A549 (cell line): Measurements from ENCODE around the gene ATRAID. TPM values are rescaled to one million over a fixed set of nuclear protein-coding genes. Genes with fewer than 3 reads are reported as not detected.

Experiments
- ATAC-seq, 2 experiments: fragments of 200-7000 bp in 1 of 2; fragments of >200 bp in 1 of 2; cut with Nextera tagmentation in 1 of 2; cut with Tn5 transposase in 1 of 2; 3 replicates each; pipeline versions ENCODE4 v1.8.0 to v1.9.1; 2018 to 2020; ENCODE audit warnings: mild to moderate bottlenecking in 1 of 2, moderate library complexity in 1 of 2
- CTCF ChIA-PET: fragments of 300-600 bp; sonication (Branson Sonifier 250); formaldehyde crosslinking; extraction: SDS; loops from one replicate; lab custom pipeline; 2021; ENCODE audit warnings: antibody characterized with exemption, inconsistent platforms; lab: Yijun Ruan, JAX
- POLR2A ChIA-PET: fragments of 350-600 bp; formaldehyde crosslinking; extraction: SDS; loops from one replicate; lab custom pipeline; 2021; ENCODE audit warnings: antibody characterized with exemption, inconsistent platforms; lab: Yijun Ruan, JAX
- DNase-seq, 2 experiments: peaks; one replicate each; pipeline versions ENCODE4 v3.0.0 to v3.0.0-alpha.2; 2011 to 2016; ENCODE audit warnings: low read depth in 1 of 2, low spot score in 1 of 2
- FAIRE-seq: peaks from 2 replicates; lab custom pipeline; 2011; peaks lifted over from hg19 to GRCh38; lab: Jason Lieb, UNC
- H3K27ac ChIP-seq, 2 experiments: fragments of >200 bp; sonication (Bioruptor Twin); formaldehyde crosslinking; 3 replicates each; pipeline ENCODE4 v1.5.1; 2016 to 2017
- H3K4me1 ChIP-seq: fragments of >200 bp; sonication (Bioruptor Twin); formaldehyde crosslinking; 3 replicates; pipeline ENCODE4 v1.6.1; 2016
- H3K4me2 ChIP-seq: fragments of >200 bp; sonication (Bioruptor Twin); formaldehyde crosslinking; 3 replicates; pipeline ENCODE4 v1.6.1; 2016
- H3K4me3 ChIP-seq: fragments of >200 bp; sonication (Bioruptor Twin); formaldehyde crosslinking; 3 replicates; pipeline ENCODE4 v1.5.1; 2016
- H3K9me3 ChIP-seq: fragments of >200 bp; sonication (Bioruptor Twin); formaldehyde crosslinking; 3 replicates; pipeline ENCODE4 v1.6.1; 2016
- CBX2 ChIP-seq: fragments of 200-600 bp; sonication (generic); IDR thresholded peaks from 2 replicates; pipeline ENCODE4 v1.6.1; 2016; ENCODE audit warnings: low read depth, mild to moderate bottlenecking, borderline replicate concordance
- CBX8 ChIP-seq: fragments of 200-600 bp; sonication (generic); IDR thresholded peaks from 2 replicates; pipeline ENCODE4 v1.6.1; 2016
- CHD2 ChIP-seq: fragments of 150-350 bp; IDR thresholded peaks from 2 replicates; pipeline ENCODE4 v1.6.1; 2014; ENCODE audit warnings: low read length; ENCODE audit not compliant: partially characterized antibody
- EHF ChIP-seq: fragments of 250-450 bp; sonication (Bioruptor Pico); IDR thresholded peaks from 2 replicates; pipeline ENCODE4 v1.5.0; 2020; ENCODE audit warnings: mild to moderate bottlenecking
- EP300 ChIP-seq, 2 experiments: fragments of >200 bp; sonication (Bioruptor Twin); formaldehyde crosslinking; IDR thresholded peaks; 2 replicates in 1 of 2; 3 replicates in 1 of 2; pipeline ENCODE4 v1.6.1; 2016 to 2017
- FOSL2 ChIP-seq, 2 experiments: fragments of 450-650 bp in 1 of 2; fragments of >200 bp in 1 of 2; sonication (Bioruptor Twin) in 1 of 2; formaldehyde crosslinking; IDR thresholded peaks; 2 replicates each; pipeline versions ENCODE4 v1.5.0 to v1.6.1; 2016 to 2020; ENCODE audit warnings: mild to moderate bottlenecking in 1 of 2, moderate library complexity in 1 of 2
- FOXS1 ChIP-seq: fragments of 250-450 bp; sonication (Bioruptor Pico); IDR thresholded peaks from 2 replicates; pipeline ENCODE4 v1.5.0; 2020; ENCODE audit warnings: mild to moderate bottlenecking, moderate library complexity
- GATA3 ChIP-seq: IDR thresholded peaks from 2 replicates; pipeline ENCODE4 v1.6.1; 2012; ENCODE audit warnings: borderline replicate concordance
- HOXA7 ChIP-seq: fragments of 250-450 bp; sonication (Bioruptor Pico); IDR thresholded peaks from 2 replicates; pipeline ENCODE4 v1.5.0; 2020; ENCODE audit warnings: mild to moderate bottlenecking, moderate library complexity
- HOXB13 ChIP-seq: fragments of 250-450 bp; sonication (Bioruptor Pico); IDR thresholded peaks from 2 replicates; pipeline ENCODE4 v1.5.0; 2020; ENCODE audit warnings: low read depth, mild to moderate bottlenecking, moderate library complexity
- JUN ChIP-seq, 2 experiments: fragments of >200 bp; sonication (Bioruptor Twin); formaldehyde crosslinking; IDR thresholded peaks; 2 replicates in 1 of 2; 3 replicates in 1 of 2; pipeline ENCODE4 v1.6.1; 2016 to 2017
- NFE2L2 ChIP-seq: fragments of 150-350 bp; conservative IDR thresholded peaks from 2 replicates; pipeline ENCODE4 v1.6.1; 2014; ENCODE audit warnings: low read length
- POLR2A ChIP-seq: IDR thresholded peaks from 2 replicates; pipeline ENCODE4 v1.6.1; 2012; ENCODE audit warnings: mild to moderate bottlenecking, low read length
- POLR2AphosphoS2 ChIP-seq: conservative IDR thresholded peaks from 2 replicates; pipeline ENCODE4 v1.6.1; 2012; ENCODE audit warnings: low read length, improper control_type of control experiment, inconsistent platforms
- RARB ChIP-seq: fragments of 250-450 bp; sonication (Bioruptor Pico); IDR thresholded peaks from 2 replicates; pipeline ENCODE4 v1.8.0; 2021; ENCODE audit warnings: mild to moderate bottlenecking, moderate library complexity
- RNF2 ChIP-seq: fragments of 200-600 bp; sonication (generic); IDR thresholded peaks from 2 replicates; pipeline ENCODE4 v1.6.1; 2016; ENCODE audit warnings: low read depth, mild to moderate bottlenecking, antibody characterized with exemption, moderate library complexity, borderline replicate concordance
- SMC3 ChIP-seq: fragments of >200 bp; sonication (Bioruptor Twin); formaldehyde crosslinking; IDR thresholded peaks from 3 replicates; pipeline ENCODE4 v1.6.1; 2018; ENCODE audit warnings: inconsistent platforms
- SREBF2 ChIP-seq: fragments of 450-650 bp; IDR thresholded peaks from 2 replicates; pipeline ENCODE4 v1.6.1; 2014; ENCODE audit warnings: mild to moderate bottlenecking, moderate library complexity
- ZC3H11A ChIP-seq: fragments of 450-650 bp; IDR thresholded peaks from 2 replicates; pipeline ENCODE4 v1.6.1; 2014; ENCODE audit warnings: antibody characterized with exemption, mild to moderate bottlenecking
- ZFP36 ChIP-seq: fragments of 450-650 bp; IDR thresholded peaks from 2 replicates; pipeline ENCODE4 v1.6.1; 2014; ENCODE audit warnings: borderline replicate concordance; ENCODE audit not compliant: partially characterized antibody
- ZSCAN20 ChIP-seq: fragments of 250-450 bp; sonication (Bioruptor Pico); IDR thresholded peaks from 2 replicates; pipeline ENCODE4 v1.8.0; 2022; ENCODE audit warnings: mild to moderate bottlenecking, moderate library complexity
- WGBS: methylation state at CpG from one replicate; pipeline ENCODE4 v1.1.6; 2017; ENCODE audit errors: missing lambda C conversion rate; 5-methylcytosine and 5-hydroxymethylcytosine counted together
- polyA plus RNA-seq, 4 experiments: library from polyadenylated mRNA; depleted of rRNA in 3 of 4; stranded (reverse); fragments of >200 nt; fragmentation: RNase III in 1 of 4; extraction: RNeasy Plus Mini Kit Qiagen cat#74134 plus additional on column Dnase treatment in 1 of 4; gene quantifications; 2 replicates in 3 of 4; 3 replicates in 1 of 4; pipeline ENCODE4 v1.2.3, GENCODE V29; 2011 to 2017
- TF ChIP-seq, protein P1 (sequence below): fragments of 250-450 bp; sonication (Bioruptor Pico); IDR thresholded peaks from 2 replicates; pipeline ENCODE4 v1.5.0; 2021; ENCODE audit warnings: mild to moderate bottlenecking, moderate library complexity, borderline replicate concordance
- TF ChIP-seq, protein P2 (sequence below): IDR thresholded peaks from 2 replicates; pipeline ENCODE4 v1.6.1; 2012; ENCODE audit warnings: low read depth, borderline replicate concordance
- TF ChIP-seq, protein P3 (sequence below): IDR thresholded peaks from 2 replicates; pipeline ENCODE4 v1.6.1; 2012
- TF ChIP-seq, protein P4 (sequence below): fragments of 150-350 bp; IDR thresholded peaks from 2 replicates; pipeline ENCODE4 v1.6.1; 2014; ENCODE audit warnings: low read depth, mild to moderate bottlenecking, low read length

The ATRAID gene
- polyA plus RNA-seq, 2 of the 4 experiments (the other 2 are of a cell fraction): 176 to 346 TPM

DNA sequence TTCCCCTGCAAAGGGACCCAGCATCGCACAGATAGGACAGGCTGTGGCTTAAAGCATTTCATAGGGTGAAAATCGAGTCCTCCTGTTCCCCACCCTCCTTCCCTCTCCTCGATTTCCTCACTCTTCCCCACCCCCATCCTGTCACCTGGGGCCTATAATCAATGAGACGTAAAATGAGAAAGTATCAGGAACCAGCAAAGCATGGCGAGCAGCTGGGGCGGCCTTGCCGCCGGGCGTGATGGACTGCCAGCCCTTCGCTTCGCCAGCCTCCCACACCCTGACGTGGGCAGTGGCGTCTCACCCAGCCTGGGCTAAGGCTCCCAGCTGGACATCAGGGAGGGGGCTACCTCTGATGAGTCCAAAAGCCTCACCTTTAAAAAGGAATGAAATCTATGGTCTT is 39.9 kb downstream of the ATRAID start:
- CTCF ChIA-PET: interaction anchor here (0.5 to 16.3 kb wide), 11 partner anchors 13 to 165 kb away, joined by 3 to 205 read pairs (median 5); partner anchors contain the start of genes DNAJC5G and TRIM54
- Histone ChIP-seq H3K4me1 (peaks cover 22% of the 10 kb centered on the region), H3K4me2 (no peak overlapping the region), H3K27ac (no peak overlapping the region), H3K9me3 (no peaks in the 10 kb centered on the region), H3K4me3 (no peak overlapping the region)
- no peak for ATAC-seq
- TF ChIP-seq, protein P1, sequence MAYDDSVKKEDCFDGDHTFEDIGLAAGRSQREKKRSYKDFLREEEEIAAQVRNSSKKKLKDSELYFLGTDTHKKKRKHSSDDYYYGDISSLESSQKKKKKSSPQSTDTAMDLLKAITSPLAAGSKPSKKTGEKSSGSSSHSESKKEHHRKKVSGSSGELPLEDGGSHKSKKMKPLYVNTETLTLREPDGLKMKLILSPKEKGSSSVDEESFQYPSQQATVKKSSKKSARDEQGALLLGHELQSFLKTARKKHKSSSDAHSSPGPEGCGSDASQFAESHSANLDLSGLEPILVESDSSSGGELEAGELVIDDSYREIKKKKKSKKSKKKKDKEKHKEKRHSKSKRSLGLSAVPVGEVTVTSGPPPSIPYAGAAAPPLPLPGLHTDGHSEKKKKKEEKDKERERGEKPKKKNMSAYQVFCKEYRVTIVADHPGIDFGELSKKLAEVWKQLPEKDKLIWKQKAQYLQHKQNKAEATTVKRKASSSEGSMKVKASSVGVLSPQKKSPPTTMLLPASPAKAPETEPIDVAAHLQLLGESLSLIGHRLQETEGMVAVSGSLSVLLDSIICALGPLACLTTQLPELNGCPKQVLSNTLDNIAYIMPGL (CRISPR knock-in tag): no peak
- TF ChIP-seq RARB (CRISPR knock-in tag): no peak
- TF ChIP-seq ZC3H11A: no peak
- TF ChIP-seq HOXB13: no peak
- no peak for TF ChIP-seq POLR2A
- TF ChIP-seq FOXS1 (CRISPR knock-in tag): no peak
- TF ChIP-seq ZSCAN20 (CRISPR knock-in tag): no peak
- TF ChIP-seq JUN (IDR thresholded peaks at IDR 0.05): no peak
- FAIRE-seq: no peak
- POLR2A ChIA-PET: no interaction called here
- WGBS: 79% methylated on average over 12 of the region's 13 CpGs
- no peak for DNase-seq

DNA sequence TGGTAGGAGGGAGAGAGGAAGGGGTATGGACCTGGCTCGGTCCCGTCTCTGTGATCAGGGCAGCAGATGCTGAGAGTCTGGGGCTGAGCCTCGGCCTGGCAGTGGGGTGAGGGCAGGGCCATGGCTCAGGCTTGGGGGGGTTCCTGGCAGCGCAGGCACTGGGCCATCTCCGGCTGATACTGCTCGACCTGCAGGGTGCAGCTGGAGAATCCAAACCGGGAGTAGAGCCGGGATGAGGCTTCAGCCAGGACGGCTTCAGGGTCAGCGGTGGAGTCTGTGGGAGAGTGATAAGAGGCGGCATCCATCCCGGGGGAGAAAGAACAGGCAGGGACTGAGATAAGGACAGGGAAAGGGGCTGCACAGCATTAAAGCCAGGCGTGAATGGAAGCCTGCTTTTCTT is 43.3 kb downstream of the ATRAID start:
- Histone ChIP-seq H3K27ac (no peak overlapping the region), H3K9me3 (no peaks in the 10 kb centered on the region), H3K4me3 (no peak overlapping the region), H3K4me2 (no peak overlapping the region), H3K4me1 (peaks cover 10% of the 10 kb centered on the region)
- ATAC-seq (peak; percentile 5 to 14; a peak in 3 of 6 replicates), FAIRE-seq (no peak), DNase-seq (no peak)
- TF ChIP-seq ZFP36: no peak
- TF ChIP-seq EHF (CRISPR knock-in tag): no peak
- TF ChIP-seq CHD2: no peak
- no peak for TF ChIP-seq SMC3
- TF ChIP-seq ZC3H11A: no peak
- ChIA-PET CTCF (interaction anchor here (4.4 to 16.3 kb wide), 2 partner anchors 10 to 25 kb away, joined by 27 to 205 read pairs; partner anchors contain the start of genes DNAJC5G and TRIM54), POLR2A (no interaction called here)
- 63% methylated on average over 13 of the region's 13 CpGs for WGBS

DNA sequence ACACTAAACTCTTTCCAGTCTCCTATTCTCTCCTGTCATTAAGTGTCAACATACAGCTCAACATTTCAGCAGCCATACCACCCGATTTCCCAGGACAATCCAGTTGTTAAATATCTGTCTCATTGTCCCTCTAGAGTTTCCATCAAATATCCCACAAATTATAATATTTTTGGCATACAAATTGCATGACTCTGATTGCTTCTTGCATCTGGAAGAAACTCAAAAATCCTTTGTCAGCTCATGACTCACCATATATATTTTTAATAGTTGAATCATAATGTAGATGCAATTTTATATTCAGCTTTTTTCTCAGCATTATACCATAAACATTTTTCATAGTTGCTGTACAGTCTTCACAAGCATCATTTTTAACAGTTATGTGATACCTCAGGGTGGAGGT is 43.8 kb downstream of the ATRAID start:
- Histone ChIP-seq H3K9me3 (no peaks in the 10 kb centered on the region), H3K4me2 (peak overlapping the region; percentile 8; the same call in 1 of the 3 replicates), H3K27ac (no peak overlapping the region), H3K4me3 (no peak overlapping the region), H3K4me1 (peaks cover 7% of the 10 kb centered on the region)
- POLR2A ChIA-PET: no interaction called here
- TF ChIP-seq HOXA7: no peak
- TF ChIP-seq FOSL2 (IDR thresholded peaks at IDR 0.05): no peak
- peak; percentile 30; the same call in 1 of the 2 replicates for TF ChIP-seq FOSL2 (CRISPR knock-in tag; IDR thresholded peaks at IDR 0.05)
- DNase-seq: no peak
- 2% methylated on average over 1 of the region's 1 CpG for WGBS
- no peak for ATAC-seq
- CTCF ChIA-PET: interaction anchor here (0.6 to 16.3 kb wide), 5 partner anchors 10 to 59 kb away, joined by 3 to 205 read pairs (median 4); partner anchors contain the start of genes DNAJC5G and TRIM54
- FAIRE-seq: no peak

DNA sequence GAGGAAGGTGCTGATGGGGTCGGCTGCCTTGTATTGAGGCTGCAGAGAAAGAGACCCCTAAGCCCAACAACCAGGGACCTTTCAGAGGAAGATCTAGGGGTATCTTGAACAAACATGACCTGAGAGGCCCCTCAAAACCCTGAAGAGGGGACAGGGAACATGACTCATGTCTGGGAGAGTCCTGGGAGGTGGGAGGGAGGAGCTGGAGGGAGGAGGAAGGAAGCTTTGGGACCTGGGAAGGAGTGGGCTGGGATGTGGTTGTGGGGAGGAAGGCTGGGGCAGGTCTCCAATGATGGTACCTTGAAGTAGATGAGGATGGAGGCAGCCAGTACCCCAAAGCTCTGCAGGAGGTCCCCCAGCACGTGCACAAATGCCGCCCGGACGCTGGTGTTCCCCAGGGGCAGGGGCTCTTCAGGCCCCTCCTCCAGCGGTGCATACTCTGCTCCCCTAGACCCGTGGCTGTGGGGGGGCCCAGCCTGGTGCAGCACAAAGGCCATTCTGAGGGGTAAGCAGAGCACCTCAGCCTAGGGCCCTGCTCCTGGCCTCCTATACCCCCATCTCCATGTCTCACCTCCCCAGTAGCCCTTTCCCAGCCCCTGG is 45.1 kb downstream of the ATRAID start:
- H3K27ac ChIP-seq: no peak overlapping the region
- no peaks in the 10 kb centered on the region for H3K9me3 ChIP-seq
- DNase-seq: no peak
- no peak for TF ChIP-seq GATA3
- TF ChIP-seq EP300 (IDR thresholded peaks at IDR 0.05): no peak
- no peak for TF ChIP-seq SREBF2
- no peak for TF ChIP-seq RNF2
- no peak for TF ChIP-seq NFE2L2
- TF ChIP-seq, protein P2, sequence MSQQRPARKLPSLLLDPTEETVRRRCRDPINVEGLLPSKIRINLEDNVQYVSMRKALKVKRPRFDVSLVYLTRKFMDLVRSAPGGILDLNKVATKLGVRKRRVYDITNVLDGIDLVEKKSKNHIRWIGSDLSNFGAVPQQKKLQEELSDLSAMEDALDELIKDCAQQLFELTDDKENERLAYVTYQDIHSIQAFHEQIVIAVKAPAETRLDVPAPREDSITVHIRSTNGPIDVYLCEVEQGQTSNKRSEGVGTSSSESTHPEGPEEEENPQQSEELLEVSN: no peak
- TF ChIP-seq, protein P3, sequence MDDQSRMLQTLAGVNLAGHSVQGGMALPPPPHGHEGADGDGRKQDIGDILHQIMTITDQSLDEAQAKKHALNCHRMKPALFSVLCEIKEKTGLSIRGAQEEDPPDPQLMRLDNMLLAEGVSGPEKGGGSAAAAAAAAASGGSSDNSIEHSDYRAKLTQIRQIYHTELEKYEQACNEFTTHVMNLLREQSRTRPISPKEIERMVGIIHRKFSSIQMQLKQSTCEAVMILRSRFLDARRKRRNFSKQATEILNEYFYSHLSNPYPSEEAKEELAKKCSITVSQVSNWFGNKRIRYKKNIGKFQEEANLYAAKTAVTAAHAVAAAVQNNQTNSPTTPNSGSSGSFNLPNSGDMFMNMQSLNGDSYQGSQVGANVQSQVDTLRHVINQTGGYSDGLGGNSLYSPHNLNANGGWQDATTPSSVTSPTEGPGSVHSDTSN: no peak
- TF ChIP-seq, protein P4, sequence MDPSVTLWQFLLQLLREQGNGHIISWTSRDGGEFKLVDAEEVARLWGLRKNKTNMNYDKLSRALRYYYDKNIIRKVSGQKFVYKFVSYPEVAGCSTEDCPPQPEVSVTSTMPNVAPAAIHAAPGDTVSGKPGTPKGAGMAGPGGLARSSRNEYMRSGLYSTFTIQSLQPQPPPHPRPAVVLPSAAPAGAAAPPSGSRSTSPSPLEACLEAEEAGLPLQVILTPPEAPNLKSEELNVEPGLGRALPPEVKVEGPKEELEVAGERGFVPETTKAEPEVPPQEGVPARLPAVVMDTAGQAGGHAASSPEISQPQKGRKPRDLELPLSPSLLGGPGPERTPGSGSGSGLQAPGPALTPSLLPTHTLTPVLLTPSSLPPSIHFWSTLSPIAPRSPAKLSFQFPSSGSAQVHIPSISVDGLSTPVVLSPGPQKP: no peak
- TF ChIP-seq CBX2: no peak
- no peak for TF ChIP-seq POLR2A
- TF ChIP-seq HOXB13: no peak
- TF ChIP-seq ZC3H11A: no peak
- TF ChIP-seq JUN (IDR thresholded peaks at IDR 0.05): no peak
- TF ChIP-seq POLR2AphosphoS2: no peak
- TF ChIP-seq EHF (CRISPR knock-in tag): no peak
- TF ChIP-seq ZSCAN20 (CRISPR knock-in tag): no peak
- no peak for TF ChIP-seq FOSL2 (IDR thresholded peaks at IDR 0.05)
- TF ChIP-seq FOSL2 (CRISPR knock-in tag; IDR thresholded peaks at IDR 0.05): no peak
- no peak for TF ChIP-seq FOXS1 (CRISPR knock-in tag)
- TF ChIP-seq CBX8: no peak
- TF ChIP-seq, all 56 proteins: peak for 0
- POLR2A ChIA-PET: no interaction called here
- CTCF ChIA-PET: interaction anchor here (0.9 to 16.3 kb wide), 6 partner anchors 8 to 159 kb away, joined by 3 to 205 read pairs (median 4); partner anchors contain the start of genes DNAJC5G and TRIM54
- FAIRE-seq (no peak), ATAC-seq (no peak)
- WGBS: 58% methylated on average over 7 of the region's 7 CpGs
- Histone ChIP-seq H3K4me3 (no peak overlapping the region), H3K4me1 (peaks cover 7% of the 10 kb centered on the region), H3K4me2 (no peak overlapping the region)
